HepG2 (cell line): ENCODE measurements around the gene KLHL11. TPM values are rescaled to one million over a fixed set of nuclear protein-coding genes. Genes with fewer than 3 reads are reported as not detected.
A peak's percentile ranks its signal among the peaks of the same experiment; 100 is the strongest.

Experiments
- ATF4 ChIP-seq, 2 experiments: fragments of 450-650 bp in 1 of 2; sonication (generic) in 1 of 2; formaldehyde crosslinking; IDR thresholded peaks; 2 replicates each; pipeline versions ENCODE4 v1.5.0 to v1.8.0; 2020 to 2022; ENCODE audit warnings: mild to moderate bottlenecking in 1 of 2, missing genetic modification reagents in 1 of 2
- DPF2 ChIP-seq: sonication (generic); formaldehyde crosslinking; IDR thresholded peaks from 2 replicates; pipeline ENCODE4 v1.4.0; 2020; ENCODE audit warnings: mild to moderate bottlenecking, low read depth, missing genetic modification reagents, borderline replicate concordance
- HBP1 ChIP-seq: IDR thresholded peaks from 2 replicates; pipeline ENCODE4 v1.6.1; 2016; ENCODE audit warnings: low read depth, control low read depth
- MAZ ChIP-seq, 2 experiments: sonication (generic) in 1 of 2; formaldehyde crosslinking in 1 of 2; IDR thresholded peaks; 2 replicates each; pipeline versions ENCODE4 v1.5.0 to v1.6.1; 2012 to 2020; ENCODE audit warnings: low read depth in 2 of 2, mild to moderate bottlenecking in 2 of 2, borderline replicate concordance in 1 of 2, improper control_type of control experiment in 1 of 2, low read length in 1 of 2, missing genetic modification reagents in 1 of 2, moderate library complexity in 1 of 2
- NONO ChIP-seq, 2 experiments: fragments of 450-650 bp in 1 of 2; sonication (generic) in 1 of 2; formaldehyde crosslinking in 1 of 2; IDR thresholded peaks in 1 of 2; conservative IDR thresholded peaks in 1 of 2; 2 replicates each; pipeline versions ENCODE4 v1.6.1 to v1.8.0; 2017 to 2022; ENCODE audit warnings: mild to moderate bottlenecking in 1 of 2, missing genetic modification reagents in 1 of 2, moderate library complexity in 1 of 2
- NR3C1 ChIP-seq: sonication (generic); formaldehyde crosslinking; IDR thresholded peaks from 2 replicates; pipeline ENCODE4 v1.4.0; 2020; ENCODE audit warnings: missing genetic modification reagents
- NRL ChIP-seq: sonication (generic); formaldehyde crosslinking; IDR thresholded peaks from 2 replicates; pipeline ENCODE4 v1.5.0; 2020; ENCODE audit warnings: missing genetic modification reagents, mild to moderate bottlenecking, moderate library complexity, borderline replicate concordance
- SRF ChIP-seq: IDR thresholded peaks from 2 replicates; pipeline ENCODE4 v1.6.1; 2011; ENCODE audit warnings: mild to moderate bottlenecking, low read depth, low read length, moderate library complexity
- TAF1 ChIP-seq: sonication (generic); formaldehyde crosslinking; IDR thresholded peaks from 2 replicates; pipeline ENCODE4 v1.4.0; 2020; ENCODE audit warnings: missing genetic modification reagents
- THAP9 ChIP-seq: sonication (generic); formaldehyde crosslinking; IDR thresholded peaks from 2 replicates; pipeline ENCODE4; 2020; ENCODE audit warnings: missing genetic modification reagents, mild to moderate bottlenecking, borderline replicate concordance
- ZHX2 ChIP-seq, 2 experiments: sonication (generic) in 1 of 2; formaldehyde crosslinking in 1 of 2; IDR thresholded peaks; 2 replicates each; pipeline versions ENCODE4 v1.6.1 to v1.9.0; 2014 to 2022; ENCODE audit warnings: antibody characterized with exemption in 1 of 2, borderline replicate concordance in 1 of 2, inconsistent platforms in 1 of 2, low read depth in 1 of 2, missing genetic modification reagents in 1 of 2
- ZNF275 ChIP-seq: sonication (generic); formaldehyde crosslinking; IDR thresholded peaks from 2 replicates; pipeline ENCODE4 v1.8.0; 2022; ENCODE audit warnings: missing genetic modification reagents, mild to moderate bottlenecking, inconsistent platforms, borderline replicate concordance
- ZNF766 ChIP-seq: sonication (generic); formaldehyde crosslinking; IDR thresholded peaks from 2 replicates; pipeline ENCODE4 v1.5.0; 2020; ENCODE audit warnings: missing genetic modification reagents, borderline replicate concordance
- ZSCAN29 ChIP-seq: sonication (generic); formaldehyde crosslinking; conservative IDR thresholded peaks from 2 replicates; pipeline ENCODE4 v1.4.0; 2020; ENCODE audit warnings: mild to moderate bottlenecking, missing genetic modification reagents
- polyA plus RNA-seq, 8 experiments: library from polyadenylated mRNA; depleted of rRNA in 3 of 8; stranded (reverse) in 7 of 8; unstranded in 1 of 8; fragments of >200 nt; fragmentation: Illumina TruSeq in 4 of 8; extraction: Trizol in 4 of 8; gene quantifications; 2 replicates each; pipeline versions ENCODE4 v1.2.1 to v1.2.3, GENCODE V29; 2011 to 2016; ENCODE audit warnings: low read depth in 4 of 8, missing spikeins in 1 of 8, mixed read lengths in 1 of 8; ENCODE audit not compliant: insufficient read depth in 1 of 8
- total RNA-seq, 5 experiments: library from RNA; depleted of rRNA; stranded (reverse); fragments of >200 nt; fragmentation: Illumina TruSeq; extraction: Trizol; gene quantifications; 2 replicates each; pipeline ENCODE4 v1.2.3, GENCODE V29; 2016; ENCODE audit warnings: low read depth in 1 of 5

The KLHL11 gene
- total and polyA plus RNA-seq, 2 of the 13 experiments (the other 11 are each of a cell fraction or from before 2014, with no cell fraction given), result 7.7 to 27.5 TPM

- TF ChIP-seq SRF (no peak), MAZ (IDR thresholded peaks at IDR 0.05; ENCODE audit: borderline replicate concordance, low read depth, low read length) (no peak), MAZ (CRISPR knock-in tag; IDR thresholded peaks at IDR 0.05; ENCODE audit: low read depth) (no peak), HBP1 (0 out of 2 replicates have a peak, but pooled peaks have one; percentile 5), NR3C1 (CRISPR knock-in tag) (no peak), NRL (CRISPR knock-in tag) (no peak), NONO (IDR thresholded peaks at IDR 0.05) (no peak), NONO (CRISPR knock-in tag; conservative IDR thresholded peaks at IDR 0.05) (no peak), ZHX2 (IDR thresholded peaks at IDR 0.05; ENCODE audit: low read depth) (0 out of 2 replicates have a peak, but pooled peaks have one; percentile 14), ZHX2 (CRISPR knock-in tag; IDR thresholded peaks at IDR 0.05; ENCODE audit: borderline replicate concordance) (no peak), ZNF275 (CRISPR knock-in tag) (no peak; the same call in none of the 2 replicates), TAF1 (CRISPR knock-in tag) (no peak), ZNF766 (CRISPR knock-in tag) (no peak), THAP9 (CRISPR knock-in tag) (no peak), ZSCAN29 (CRISPR knock-in tag) (no peak), ATF4 (CRISPR knock-in tag; IDR thresholded peaks at IDR 0.05) (peak in 1 of 2 experiments; percentile 63; a peak in 2 of 4 replicates), DPF2 (CRISPR knock-in tag) (0 out of 2 replicates have a peak, but pooled peaks have one; percentile 19)
Observed at GRCh38 chr17:41864498-41864835, 756 bp downstream of the KLHL11 start (continued).
